Activated T-cell treated with anti-CD3 and anti-CD28 coated beads, Interleukin-2, amount 50 U/mL, for 72 hours (primary cell): ENCODE results near the gene HSPBP1. TPM values are rescaled to one million over a fixed set of nuclear protein-coding genes. Genes with fewer than 3 reads are reported as not detected.
A peak's percentile ranks its signal among the peaks of the same experiment; 100 is the strongest.

Experiments
- ATAC-seq, 2 donors: fragments of 150-1000 bp; cut with Tn5 transposase; replicated peaks in 1 of 2; 2 replicates each; pipeline ENCODE4 v1.10.0; 2021; ENCODE audit warnings: moderate library complexity in 2 of 2, mild to moderate bottlenecking in 1 of 2
- DNase-seq, 2 donors: peaks; one replicate each; pipeline ENCODE4 v3.0.0; 2021 to 2022; ENCODE audit warnings: mixed read lengths in 1 of 2
- H3K27ac Mint-ChIP-seq: one replicate; pipeline ENCODE4 v1.8.0; 2022; ENCODE audit warnings: mild to moderate bottlenecking, moderate library complexity, mixed read lengths
- H3K27me3 Mint-ChIP-seq: one replicate; pipeline ENCODE4 v1.8.0; 2022; ENCODE audit warnings: low read depth, mixed read lengths
- H3K36me3 Mint-ChIP-seq, 2 donors: one replicate each; pipeline ENCODE4 v1.8.0; 2022; ENCODE audit warnings: mixed read lengths in 2 of 2, mild to moderate bottlenecking in 1 of 2; ENCODE audit not compliant: insufficient read depth in 2 of 2
- H3K4me1 Mint-ChIP-seq: one replicate; pipeline ENCODE4 v1.8.0; 2022; ENCODE audit warnings: low read depth, mixed read lengths
- H3K4me3 Mint-ChIP-seq, 2 donors: one replicate each; pipeline ENCODE4 v1.8.0; 2022; ENCODE audit warnings: mild to moderate bottlenecking in 2 of 2, mixed read lengths in 2 of 2, moderate library complexity in 2 of 2
- H3K9me3 Mint-ChIP-seq, 2 donors: one replicate each; pipeline ENCODE4 v1.8.0; 2022; ENCODE audit warnings: mixed read lengths in 2 of 2
- total RNA-seq, 2 donors: library from RNA; stranded (reverse); gene quantifications; one replicate each; pipeline ENCODE4 v1.2.3, GENCODE V29; 2022

The HSPBP1 gene
- total RNA-seq, 2 donors from 2014 or later: 23.9 to 31.1 TPM

GRCh38 chr19:55252760-55253663 lies 26.9 kb downstream of the HSPBP1 start:
- no peak for ATAC-seq
- Mint-ChIP-seq H3K27ac (peak overlapping the region; percentile 94), H3K27me3 (no peaks in the 10 kb centered on the region), H3K4me1 (peaks cover 68% of the 10 kb centered on the region), H3K36me3 (peaks cover 13 to 27% of the 10 kb centered on the region in 2 donors), H3K4me3 (peak overlapping the region; percentile 96 to 97), H3K9me3 (no peaks in the 10 kb centered on the region)
- no peak for DNase-seq

- H3K27me3 Mint-ChIP-seq: no peaks in the 10 kb centered on the region
- peak overlapping the region; percentile 85 to 97 for H3K4me3 Mint-ChIP-seq
- DNase-seq (peak; percentile 48 to 55), ATAC-seq (peak; percentile 19 to 38)
- peaks cover 8 to 25% of the 10 kb centered on the region in 2 donors for H3K36me3 Mint-ChIP-seq
- H3K9me3 Mint-ChIP-seq: no peaks in the 10 kb centered on the region
- peaks cover 56% of the 10 kb centered on the region for H3K4me1 Mint-ChIP-seq
- H3K27ac Mint-ChIP-seq: peak overlapping the region; percentile 82
These were observed 28.4 kb downstream of the HSPBP1 start for GRCh38 chr19:55251341-55252081.

- Mint-ChIP-seq H3K4me3 (peak overlapping the region; percentile 85 to 97), H3K27ac (peak overlapping the region; percentile 74), H3K27me3 (no peaks in the 10 kb centered on the region), H3K36me3 (peaks cover 2 to 19% of the 10 kb centered on the region in 2 donors), H3K4me1 (peaks cover 45% of the 10 kb centered on the region), H3K9me3 (no peaks in the 10 kb centered on the region)
- ATAC-seq (no peak), DNase-seq (no peak)
These were observed 29.5 kb downstream of the HSPBP1 start for GRCh38 chr19:55250262-55251036.

- no peak overlapping the region for H3K27ac Mint-ChIP-seq
- H3K9me3 Mint-ChIP-seq: no peaks in the 10 kb centered on the region
- ATAC-seq (no peak), DNase-seq (no peak)
- H3K36me3 Mint-ChIP-seq: peaks cover 0 to 15% of the 10 kb centered on the region in 2 donors
- no peak overlapping the region for H3K4me3 Mint-ChIP-seq
- no peaks in the 10 kb centered on the region for H3K27me3 Mint-ChIP-seq
- peaks cover 39% of the 10 kb centered on the region for H3K4me1 Mint-ChIP-seq
These were observed 30.1 kb downstream of the HSPBP1 start for GRCh38 chr19:55249841-55250240.

GRCh38 chr19:55248704-55249103 lies 31.2 kb downstream of the HSPBP1 start:
- Mint-ChIP-seq H3K4me1 (peaks cover 34% of the 10 kb centered on the region), H3K4me3 (no peak overlapping the region), H3K36me3 (peaks cover 0 to 17% of the 10 kb centered on the region in 2 donors), H3K27ac (peak overlapping the region; percentile 82), H3K9me3 (no peaks in the 10 kb centered on the region), H3K27me3 (no peaks in the 10 kb centered on the region)
- DNase-seq (no peak), ATAC-seq (no peak)

DNA sequence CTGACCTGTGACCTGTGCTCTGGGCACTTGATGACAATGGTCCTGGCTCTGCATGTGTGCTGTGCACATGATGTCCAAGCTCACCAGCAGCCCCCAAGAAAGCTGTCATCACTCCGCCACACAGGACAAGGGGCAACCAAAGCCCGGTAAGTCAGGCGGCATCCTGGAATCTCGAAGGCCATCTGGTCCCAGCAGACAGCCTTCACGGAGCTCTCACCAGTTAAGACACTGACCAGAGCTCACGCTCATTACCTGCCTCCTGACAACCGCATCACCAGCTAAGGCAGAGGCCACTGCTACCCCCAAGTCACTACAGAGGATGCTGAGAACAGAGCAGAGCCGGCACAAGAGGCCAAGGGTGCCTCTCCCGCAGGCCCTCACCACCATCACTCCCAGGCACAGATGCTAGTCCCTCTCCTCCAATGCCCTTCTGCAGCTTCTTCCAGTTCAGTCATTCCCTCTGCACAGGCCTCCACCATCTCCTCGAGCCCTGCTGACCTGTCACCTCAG lies 31.7 kb downstream of the HSPBP1 start:
- no peak for DNase-seq
- Mint-ChIP-seq H3K9me3 (no peaks in the 10 kb centered on the region), H3K4me1 (peaks cover 33% of the 10 kb centered on the region), H3K36me3 (peaks cover 1 to 16% of the 10 kb centered on the region in 2 donors), H3K27ac (peak overlapping the region; percentile 82), H3K27me3 (no peaks in the 10 kb centered on the region), H3K4me3 (no peak overlapping the region)
- ATAC-seq: no peak

GRCh38 chr19:55247621-55248099 lies 32.2 kb downstream of the HSPBP1 start:
- ATAC-seq: no peak
- Mint-ChIP-seq H3K27ac (no peak overlapping the region), H3K9me3 (no peaks in the 10 kb centered on the region), H3K4me3 (no peak overlapping the region), H3K4me1 (peaks cover 33% of the 10 kb centered on the region), H3K27me3 (no peaks in the 10 kb centered on the region), H3K36me3 (peaks cover 3 to 18% of the 10 kb centered on the region in 2 donors)
- no peak for DNase-seq

GRCh38 chr19:55246462-55247451 lies 33.2 kb downstream of the HSPBP1 start:
- H3K27me3 Mint-ChIP-seq: no peaks in the 10 kb centered on the region
- peaks cover 26% of the 10 kb centered on the region for H3K4me1 Mint-ChIP-seq
- no peak for ATAC-seq
- peaks cover 4 to 20% of the 10 kb centered on the region in 2 donors for H3K36me3 Mint-ChIP-seq
- H3K27ac Mint-ChIP-seq: no peak overlapping the region
- H3K4me3 Mint-ChIP-seq: no peak overlapping the region
- DNase-seq: no peak
- no peaks in the 10 kb centered on the region for H3K9me3 Mint-ChIP-seq

GRCh38 chr19:55245236-55245904 lies 34.5 kb downstream of the HSPBP1 start:
- H3K4me3 Mint-ChIP-seq: no peak overlapping the region
- no peaks in the 10 kb centered on the region for H3K9me3 Mint-ChIP-seq
- H3K4me1 Mint-ChIP-seq: peaks cover 12% of the 10 kb centered on the region
- H3K27ac Mint-ChIP-seq: no peak overlapping the region
- no peaks in the 10 kb centered on the region for H3K27me3 Mint-ChIP-seq
- peaks cover 5 to 17% of the 10 kb centered on the region in 2 donors for H3K36me3 Mint-ChIP-seq
- no peak for DNase-seq
- no peak for ATAC-seq

DNA sequence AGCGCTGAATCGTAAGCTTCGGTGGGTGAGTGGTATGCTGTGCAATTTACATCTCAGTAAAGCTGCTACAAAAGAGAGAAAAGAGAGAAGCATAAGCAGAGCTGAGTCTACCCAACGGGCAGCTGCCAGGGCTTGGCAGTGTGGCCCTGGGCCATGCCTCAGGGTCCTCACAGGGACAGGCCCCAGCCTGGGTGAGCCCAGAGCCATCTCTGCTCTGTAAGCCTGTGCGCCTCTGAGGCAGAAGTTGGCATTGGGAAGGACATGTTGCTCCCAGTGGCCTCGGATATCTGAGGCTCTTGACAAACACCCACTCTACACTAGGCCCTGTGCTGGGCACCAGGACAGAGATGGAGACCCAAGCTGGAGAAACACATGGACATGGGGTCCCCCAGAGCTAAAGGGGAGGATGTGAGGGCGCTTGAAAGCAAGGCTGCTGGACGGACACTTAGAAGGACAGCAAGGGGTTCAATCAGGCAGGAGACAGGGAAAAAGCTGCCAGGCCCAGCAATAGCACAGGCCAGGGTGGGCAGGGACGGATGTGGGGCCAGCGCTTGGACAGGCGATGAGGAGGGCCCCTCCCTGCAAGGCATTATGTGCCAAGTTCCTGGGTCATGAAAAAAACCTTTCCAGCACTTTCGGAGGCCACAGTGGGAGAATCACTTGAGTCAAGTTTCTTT lies 35.8 kb downstream of the HSPBP1 start:
- DNase-seq (no peak), ATAC-seq (no peak)
- Mint-ChIP-seq H3K4me1 (peaks cover 11% of the 10 kb centered on the region), H3K36me3 (peaks cover 6 to 17% of the 10 kb centered on the region in 2 donors), H3K9me3 (no peaks in the 10 kb centered on the region), H3K4me3 (no peak overlapping the region), H3K27ac (no peak overlapping the region), H3K27me3 (no peaks in the 10 kb centered on the region)

- no peak overlapping the region for H3K4me3 Mint-ChIP-seq
- H3K9me3 Mint-ChIP-seq: no peaks in the 10 kb centered on the region
- DNase-seq (no peak), ATAC-seq (no peak)
- peaks cover 11% of the 10 kb centered on the region for H3K4me1 Mint-ChIP-seq
- no peak overlapping the region for H3K27ac Mint-ChIP-seq
- no peaks in the 10 kb centered on the region for H3K27me3 Mint-ChIP-seq
- peaks cover 6 to 16% of the 10 kb centered on the region in 2 donors for H3K36me3 Mint-ChIP-seq
These were observed 37.4 kb downstream of the HSPBP1 start for GRCh38 chr19:55242517-55242916.
